CD4-positive, alpha-beta memory T cell (primary cell): ENCODE measurements around the gene RBBP5. TPM values are rescaled to one million over a fixed set of nuclear protein-coding genes. Genes with fewer than 3 reads are reported as not detected.

Experiments used
- CTCF ChIA-PET: fragments of 350-600 bp; sonication (Branson Sonifier 250); formaldehyde crosslinking; loops from one replicate; lab custom pipeline; 2021; ENCODE audit warnings: inconsistent platforms; ENCODE audit not compliant: partially characterized antibody; lab: Charles Lee
- POLR2A ChIA-PET: fragments of 350-600 bp; sonication (Branson Sonifier 250); formaldehyde crosslinking; loops from one replicate; lab custom pipeline; 2021; ENCODE audit not compliant: partially characterized antibody; lab: Charles Lee
- DNase-seq, 5 donors: peaks; one replicate each; pipeline versions ENCODE4 v3.0.0 to v3.0.0-alpha.2; 2020 to 2022; ENCODE audit warnings: mixed read lengths in 1 of 5
- H3K27ac ChIP-seq: one replicate; pipeline ENCODE4 v1.7.0; 2013; ENCODE audit warnings: low read depth, low read length
- H3K27me3 ChIP-seq: 2 replicates; pipeline ENCODE4 v1.7.0; 2013; ENCODE audit warnings: mild to moderate bottlenecking, low read length, moderate library complexity; ENCODE audit not compliant: insufficient read depth
- H3K36me3 ChIP-seq: 2 replicates; pipeline ENCODE4 v1.7.0; 2013; ENCODE audit warnings: mild to moderate bottlenecking, low read length, moderate library complexity; ENCODE audit not compliant: insufficient read depth
- H3K4me1 ChIP-seq: 2 replicates; pipeline ENCODE4 v1.7.0; 2013; ENCODE audit warnings: mild to moderate bottlenecking, low read length, moderate library complexity; ENCODE audit not compliant: insufficient read depth
- H3K4me3 ChIP-seq, 2 donors: one replicate each; pipeline ENCODE4 v1.7.0; 2013; ENCODE audit warnings: low read length in 2 of 2, mild to moderate bottlenecking in 1 of 2
- H3K9me3 ChIP-seq, 2 donors: one replicate each; pipeline ENCODE4 v1.7.0; 2013; ENCODE audit warnings: low read length in 2 of 2, control low read depth in 1 of 2; ENCODE audit not compliant: control insufficient read depth in 1 of 2
- H3K27ac Mint-ChIP-seq, 7 donors: one replicate each; pipeline ENCODE4 v1.8.0; 2020 to 2021; ENCODE audit warnings: mixed read lengths in 7 of 7, mild to moderate bottlenecking in 6 of 7, inconsistent platforms in 3 of 7, moderate library complexity in 3 of 7
- H3K27me3 Mint-ChIP-seq, 2 donors: one replicate each; pipeline ENCODE4 v1.8.0; 2020 to 2021; ENCODE audit warnings: mixed read lengths in 2 of 2
- H3K36me3 Mint-ChIP-seq, 2 donors: one replicate each; pipeline ENCODE4 v1.8.0; 2020 to 2021; ENCODE audit warnings: mixed read lengths in 2 of 2, inconsistent platforms in 1 of 2, mild to moderate bottlenecking in 1 of 2
- H3K4me1 Mint-ChIP-seq, 4 donors: one replicate each; pipeline ENCODE4 v1.8.0; 2020 to 2021; ENCODE audit warnings: mixed read lengths in 4 of 4, mild to moderate bottlenecking in 1 of 4
- H3K4me3 Mint-ChIP-seq, 8 donors: one replicate each; pipeline ENCODE4 v1.8.0; 2020 to 2021; ENCODE audit warnings: mixed read lengths in 8 of 8, mild to moderate bottlenecking in 7 of 8, moderate library complexity in 6 of 8, inconsistent platforms in 3 of 8
- H3K9me3 Mint-ChIP-seq, 8 donors: one replicate each; pipeline ENCODE4 v1.8.0; 2020 to 2021; ENCODE audit warnings: mixed read lengths in 8 of 8, mild to moderate bottlenecking in 5 of 8, inconsistent platforms in 3 of 8, moderate library complexity in 1 of 8
- intact Hi-C: fragments of 100-400 bp; cut with micrococcal nuclease; formaldehyde crosslinking; loops from one replicate; pipeline ENCODE4 v1.15.1; 2023
- polyA plus RNA-seq, 2 donors: library from polyadenylated mRNA; unstranded; fragments of 300-500 nt; fragmentation: Illumina TruSeq; gene quantifications; one replicate each; pipeline ENCODE4 v1.2.3, GENCODE V29; 2021
- total RNA-seq, 2 experiments: library from RNA; stranded (reverse); gene quantifications; one replicate each; pipeline ENCODE4 v1.2.3, GENCODE V29; 2021

RBBP5 gene
- total and polyA plus RNA-seq, 4 experiments from 2014 or later: 16.8 to 32.9 (median 26.8) TPM

GRCh38 chr1:205065666-205066065 is 56.1 kb downstream of the RBBP5 start:
- intact Hi-C loops: no loop called here
- Histone ChIP-seq H3K4me3 (no peak overlapping the region), H3K27me3 (no peaks in the 10 kb centered on the region), H3K9me3 (no peaks in the 10 kb centered on the region), H3K4me1 (no peaks in the 10 kb centered on the region), H3K27ac (no peak overlapping the region), H3K36me3 (no peaks in the 10 kb centered on the region)
- H3K4me1 Mint-ChIP-seq: peaks cover 0 to 2% (median 0%) of the 10 kb centered on the region in 4 donors
- H3K4me3 Mint-ChIP-seq: no peak overlapping the region
- no peak overlapping the region for H3K27ac Mint-ChIP-seq
- ChIA-PET CTCF (no interaction called here), POLR2A (no interaction called here)
- H3K9me3 Mint-ChIP-seq: no peaks in the 10 kb centered on the region
- DNase-seq: no peak
- no peaks in the 10 kb centered on the region for H3K27me3 Mint-ChIP-seq
- H3K36me3 Mint-ChIP-seq: no peaks in the 10 kb centered on the region

- no peak for DNase-seq
- Histone ChIP-seq H3K27me3 (no peaks in the 10 kb centered on the region), H3K27ac (no peak overlapping the region), H3K36me3 (no peaks in the 10 kb centered on the region), H3K4me1 (no peaks in the 10 kb centered on the region), H3K9me3 (no peaks in the 10 kb centered on the region), H3K4me3 (no peak overlapping the region)
- H3K4me3 Mint-ChIP-seq: no peak overlapping the region
- H3K27ac Mint-ChIP-seq: no peak overlapping the region
- H3K27me3 Mint-ChIP-seq: no peaks in the 10 kb centered on the region
- H3K9me3 Mint-ChIP-seq: no peaks in the 10 kb centered on the region
- H3K4me1 Mint-ChIP-seq: peaks cover 0 to 2% (median 0%) of the 10 kb centered on the region in 4 donors
- intact Hi-C loops: no loop called here
- ChIA-PET POLR2A (no interaction called here), CTCF (no interaction called here)
- no peaks in the 10 kb centered on the region for H3K36me3 Mint-ChIP-seq
Measured at GRCh38 chr1:205064741-205065316, 56.9 kb downstream of the RBBP5 start.

GRCh38 chr1:205064301-205064700 is 57.5 kb downstream of the RBBP5 start:
- ChIA-PET CTCF (no interaction called here), POLR2A (no interaction called here)
- Histone ChIP-seq H3K9me3 (no peaks in the 10 kb centered on the region), H3K36me3 (no peaks in the 10 kb centered on the region), H3K27me3 (no peaks in the 10 kb centered on the region), H3K4me3 (no peak overlapping the region), H3K27ac (no peak overlapping the region), H3K4me1 (no peaks in the 10 kb centered on the region)
- peaks cover 0 to 2% (median 0%) of the 10 kb centered on the region in 4 donors for H3K4me1 Mint-ChIP-seq
- intact Hi-C loops: no loop called here
- no peaks in the 10 kb centered on the region for H3K9me3 Mint-ChIP-seq
- no peaks in the 10 kb centered on the region for H3K27me3 Mint-ChIP-seq
- DNase-seq: no peak
- no peak overlapping the region for H3K4me3 Mint-ChIP-seq
- H3K27ac Mint-ChIP-seq: no peak overlapping the region
- no peaks in the 10 kb centered on the region for H3K36me3 Mint-ChIP-seq

GRCh38 chr1:205062895-205063294 is 58.9 kb downstream of the RBBP5 start:
- CTCF ChIA-PET: interaction anchor here (0.6 to 3.3 kb wide), 15 partner anchors 10 to 1409 kb away, joined by 3 to 44 read pairs (median 4); no protein-coding TSS in a partner anchor
- Mint-ChIP-seq H3K4me1 (peaks cover 0 to 2% (median 0%) of the 10 kb centered on the region in 4 donors), H3K27me3 (no peaks in the 10 kb centered on the region), H3K4me3 (no peak overlapping the region), H3K9me3 (no peaks in the 10 kb centered on the region), H3K36me3 (no peaks in the 10 kb centered on the region), H3K27ac (no peak overlapping the region)
- Histone ChIP-seq H3K9me3 (no peaks in the 10 kb centered on the region), H3K36me3 (no peaks in the 10 kb centered on the region), H3K27ac (no peak overlapping the region), H3K4me1 (no peaks in the 10 kb centered on the region), H3K4me3 (no peak overlapping the region), H3K27me3 (no peaks in the 10 kb centered on the region)
- POLR2A ChIA-PET: no interaction called here
- DNase-seq: no peak
- intact Hi-C loops: no loop called here

GRCh38 chr1:205062319-205062718 is 59.5 kb downstream of the RBBP5 start:
- H3K9me3 Mint-ChIP-seq: no peaks in the 10 kb centered on the region
- H3K36me3 Mint-ChIP-seq: no peaks in the 10 kb centered on the region
- no peak overlapping the region for H3K27ac ChIP-seq
- H3K27me3 Mint-ChIP-seq: peaks cover 0 to 1% of the 10 kb centered on the region in 2 donors
- no peaks in the 10 kb centered on the region for H3K27me3 ChIP-seq
- H3K4me3 Mint-ChIP-seq: no peak overlapping the region
- peaks cover 0 to 2% (median 0%) of the 10 kb centered on the region in 4 donors for H3K4me1 Mint-ChIP-seq
- no peak overlapping the region for H3K27ac Mint-ChIP-seq
- no peaks in the 10 kb centered on the region for H3K36me3 ChIP-seq
- no peaks in the 10 kb centered on the region for H3K9me3 ChIP-seq
- H3K4me3 ChIP-seq: no peak overlapping the region
- no peak for DNase-seq
- intact Hi-C loops: no loop called here
- CTCF ChIA-PET: interaction anchor here (0.6 to 3.3 kb wide), 19 partner anchors 10 to 195 kb away, joined by 3 to 44 read pairs (median 5); partner anchors contain the start of gene CNTN2
- POLR2A ChIA-PET: interaction anchor here (0.8 kb wide), 1 partner anchor 73 kb away, joined by 4 read pairs; no protein-coding TSS in a partner anchor
- no peaks in the 10 kb centered on the region for H3K4me1 ChIP-seq

GRCh38 chr1:205061665-205062069 is 60.1 kb downstream of the RBBP5 start:
- no peaks in the 10 kb centered on the region for H3K4me1 ChIP-seq
- intact Hi-C loops: loop anchor here (1.0 kb wide), 2 partner anchors 72 to 86 kb away; no protein-coding TSS in a partner anchor
- no peak overlapping the region for H3K27ac ChIP-seq
- Mint-ChIP-seq H3K9me3 (no peaks in the 10 kb centered on the region), H3K27me3 (peaks cover 0 to 1% of the 10 kb centered on the region in 2 donors), H3K4me1 (peaks cover 0 to 2% (median 0%) of the 10 kb centered on the region in 4 donors), H3K27ac (no peak overlapping the region), H3K36me3 (no peaks in the 10 kb centered on the region), H3K4me3 (peak overlapping the region in 1 of 8 donors; percentile 36)
- DNase-seq: peak; percentile 59 to 66 (median 63)
- no peaks in the 10 kb centered on the region for H3K27me3 ChIP-seq
- no peaks in the 10 kb centered on the region for H3K9me3 ChIP-seq
- H3K36me3 ChIP-seq: no peaks in the 10 kb centered on the region
- H3K4me3 ChIP-seq: no peak overlapping the region
- POLR2A ChIA-PET: interaction anchor here (0.8 kb wide), 1 partner anchor 72 kb away, joined by 4 read pairs; no protein-coding TSS in a partner anchor
- CTCF ChIA-PET: interaction anchor here (0.6 to 3.3 kb wide), 30 partner anchors 10 to 270 kb away, joined by 3 to 44 read pairs (median 4); partner anchors contain the start of gene CNTN2

- Mint-ChIP-seq H3K9me3 (no peaks in the 10 kb centered on the region), H3K4me1 (peaks cover 0 to 2% (median 0%) of the 10 kb centered on the region in 4 donors), H3K27ac (no peak overlapping the region), H3K36me3 (no peaks in the 10 kb centered on the region), H3K27me3 (peaks cover 0 to 1% of the 10 kb centered on the region in 2 donors), H3K4me3 (no peak overlapping the region)
- no peaks in the 10 kb centered on the region for H3K27me3 ChIP-seq
- no peak for DNase-seq
- H3K36me3 ChIP-seq: no peaks in the 10 kb centered on the region
- H3K4me3 ChIP-seq: no peak overlapping the region
- H3K27ac ChIP-seq: no peak overlapping the region
- intact Hi-C loops: loop anchor here (1.0 kb wide), 2 partner anchors 72 to 86 kb away; no protein-coding TSS in a partner anchor
- ChIA-PET POLR2A (no interaction called here), CTCF (interaction anchor here (0.7 to 3.3 kb wide), 27 partner anchors 9 to 270 kb away, joined by 3 to 44 read pairs (median 5); no protein-coding TSS in a partner anchor)
- no peaks in the 10 kb centered on the region for H3K4me1 ChIP-seq
- no peaks in the 10 kb centered on the region for H3K9me3 ChIP-seq
Measured at GRCh38 chr1:205061227-205061626, 60.6 kb downstream of the RBBP5 start.
